HG03060 (cell line): ENCODE measurements around the gene MCM3.

Experiments
- ATAC-seq: cut with Tn5 transposase; IDR thresholded peaks from one replicate; pipeline ENCODE4 v1.9.1; 2021; ENCODE audit warnings: low read depth, moderate number of reproducible peaks; ENCODE audit not compliant: unreplicated experiment

The MCM3 gene

GRCh38 chr6:52304983-52305390 lies 20.4 kb upstream of the MCM3 start:
- ATAC-seq = peak; percentile 41

DNA sequence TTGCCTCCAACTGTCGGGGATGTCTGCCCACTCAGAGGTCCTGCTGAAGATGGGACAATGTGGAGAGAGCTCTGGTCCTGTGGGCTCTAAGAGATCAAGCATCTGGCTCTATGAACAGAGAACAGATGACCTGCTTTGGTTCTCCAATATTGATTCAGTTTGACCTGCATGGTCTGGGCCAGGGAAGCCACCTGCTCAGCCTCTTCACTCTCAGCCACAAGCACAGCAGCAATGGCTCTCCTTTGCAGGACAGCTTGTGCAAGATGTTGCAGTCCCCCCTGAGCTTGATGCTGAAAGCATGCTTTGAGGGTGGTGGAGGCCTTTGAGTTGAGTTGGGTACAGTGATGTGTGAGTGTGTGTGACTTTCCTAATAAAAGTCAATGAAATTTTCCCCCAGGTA lies 18.6 kb upstream of the MCM3 start:
- no peak for ATAC-seq

GRCh38 chr6:52301326-52301725 lies 16.8 kb upstream of the MCM3 start:
- ATAC-seq = no peak

DNA sequence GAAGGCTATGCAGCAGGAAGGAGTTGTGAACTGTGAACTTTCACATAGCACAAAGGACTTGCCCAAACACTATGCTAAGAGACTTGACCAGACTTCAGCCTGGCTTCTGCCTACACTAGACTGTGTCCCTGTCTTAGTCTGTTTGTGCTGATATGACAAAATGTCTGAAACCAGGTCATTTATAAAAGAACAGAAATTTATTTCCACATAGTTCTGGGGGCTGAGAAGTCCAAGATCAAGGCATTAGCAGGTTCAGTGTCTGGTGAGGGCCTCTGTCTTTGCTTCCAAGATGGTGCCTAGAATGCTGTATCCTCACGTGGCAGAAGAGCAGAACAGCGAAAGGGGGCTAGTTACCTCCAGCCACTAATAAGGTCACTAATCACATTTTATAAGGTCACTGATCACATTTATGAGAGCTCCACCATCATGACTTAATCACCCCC lies 16.0 kb upstream of the MCM3 start:
- no peak for ATAC-seq

DNA sequence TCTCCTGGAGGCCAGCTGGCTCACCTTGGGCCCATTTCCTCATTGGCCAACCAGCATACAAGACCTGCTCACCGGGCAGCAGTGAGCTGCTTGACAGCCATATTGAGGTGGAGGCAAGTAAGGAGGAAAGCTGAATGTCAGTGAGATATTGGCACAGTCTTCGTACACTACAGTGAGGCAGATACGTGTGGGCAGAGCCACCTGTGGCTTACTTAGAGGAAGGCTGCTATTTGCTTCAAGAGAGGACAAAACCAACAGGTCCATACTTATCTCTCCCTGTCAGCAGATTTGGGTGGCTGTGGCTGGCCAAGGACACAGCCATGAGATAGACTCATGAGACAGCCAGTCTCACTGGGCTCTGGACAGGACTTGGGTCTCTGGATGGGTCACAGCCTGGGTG lies 15.1 kb upstream of the MCM3 start:
- ATAC-seq = no peak

DNA sequence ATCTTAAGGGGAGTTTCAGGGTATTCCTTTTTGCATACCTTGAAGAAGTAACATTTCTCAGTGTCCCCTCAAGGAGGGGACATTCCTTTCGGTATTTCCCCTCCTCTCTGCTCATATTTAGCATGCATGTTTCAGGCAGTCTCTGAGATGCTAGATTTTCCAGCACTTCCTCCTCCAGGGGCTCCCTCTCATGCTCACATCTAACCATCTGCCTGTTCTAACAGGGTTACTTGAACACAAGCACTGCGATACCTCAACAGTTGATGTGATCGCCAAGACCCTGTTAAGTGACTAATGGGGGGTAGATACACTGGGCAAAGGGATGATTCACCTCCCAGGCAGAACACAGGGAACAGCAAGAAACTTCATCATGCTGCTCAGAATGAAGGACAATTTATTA lies 12.9 kb upstream of the MCM3 start:
- ATAC-seq = no peak

DNA sequence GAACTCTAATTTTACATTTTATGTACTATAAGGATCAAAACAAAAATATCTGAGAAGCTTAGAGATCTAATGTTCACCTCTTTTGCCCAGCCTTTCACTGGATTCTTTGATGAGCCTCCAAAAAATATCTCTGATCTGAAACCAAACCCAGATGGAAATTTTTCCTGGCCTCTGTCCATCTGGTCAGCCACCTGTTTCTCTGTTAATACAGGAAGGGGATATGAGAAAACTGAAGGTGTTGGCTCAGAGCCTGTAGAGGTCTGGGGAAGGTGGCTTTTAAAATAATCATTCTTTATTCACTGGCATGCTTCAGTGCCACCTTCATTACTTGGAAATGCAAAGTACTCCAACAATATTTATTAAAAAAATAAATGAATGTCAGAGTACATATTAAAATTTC lies 8.5 kb upstream of the MCM3 start:
- ATAC-seq = no peak

DNA sequence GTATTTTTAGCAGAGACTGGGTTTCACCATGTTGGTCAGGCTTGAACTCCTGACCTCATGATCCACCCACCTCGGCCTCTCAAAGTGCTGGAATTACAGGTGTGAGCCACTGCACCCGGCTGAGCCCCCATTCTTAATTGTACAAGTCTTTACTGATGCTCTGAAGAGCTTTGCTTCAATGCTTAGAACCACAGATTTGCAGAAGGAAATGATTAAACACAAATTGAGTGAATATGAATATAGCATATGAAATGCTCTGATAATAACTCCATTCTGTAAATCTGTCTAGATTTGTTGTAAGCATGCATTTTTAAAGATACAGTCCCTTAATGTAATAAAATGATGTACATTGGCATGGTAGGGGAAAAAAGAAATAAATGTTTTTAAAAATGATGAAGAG lies 4.3 kb upstream of the MCM3 start:
- no peak for ATAC-seq

- no peak for ATAC-seq
Measured at GRCh38 chr6:52288216-52288615, 3.7 kb upstream of the MCM3 start.

DNA sequence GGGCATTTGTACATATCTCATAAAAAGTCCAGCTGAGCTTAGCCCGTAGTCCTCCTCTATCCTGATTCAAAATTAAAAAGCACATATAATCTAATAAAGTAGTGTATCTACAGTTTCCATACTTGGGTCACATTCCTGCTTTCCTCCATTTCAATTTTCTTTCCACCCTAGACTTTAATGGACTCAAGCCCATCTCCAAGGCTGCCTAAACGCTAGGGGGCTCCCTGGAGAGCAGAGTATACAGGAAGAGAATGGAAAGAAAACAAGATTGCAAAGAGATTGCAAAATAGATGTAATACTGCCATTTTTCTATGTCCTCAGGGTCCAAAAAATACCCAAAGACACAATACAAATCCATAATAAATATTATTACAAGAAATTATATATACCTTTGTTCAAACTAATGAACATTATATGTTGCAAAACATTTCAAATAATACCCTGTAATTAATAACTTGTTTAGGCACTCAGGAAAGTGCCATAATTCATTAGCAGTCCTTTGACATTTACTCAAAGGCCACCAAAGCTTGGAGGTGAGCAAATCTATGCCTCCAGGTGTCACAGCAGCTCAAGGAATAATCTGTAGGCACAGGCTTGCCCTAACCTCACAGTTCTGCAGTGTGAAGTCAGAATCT lies 2.4 kb upstream of the MCM3 start:
- ATAC-seq = no peak

GRCh38 chr6:52285177-52286068 lies 881 bp upstream of the MCM3 start:
- no peak for ATAC-seq

- no peak for ATAC-seq
Measured at GRCh38 chr6:52284131-52284459, 447 bp downstream of the MCM3 start.

DNA sequence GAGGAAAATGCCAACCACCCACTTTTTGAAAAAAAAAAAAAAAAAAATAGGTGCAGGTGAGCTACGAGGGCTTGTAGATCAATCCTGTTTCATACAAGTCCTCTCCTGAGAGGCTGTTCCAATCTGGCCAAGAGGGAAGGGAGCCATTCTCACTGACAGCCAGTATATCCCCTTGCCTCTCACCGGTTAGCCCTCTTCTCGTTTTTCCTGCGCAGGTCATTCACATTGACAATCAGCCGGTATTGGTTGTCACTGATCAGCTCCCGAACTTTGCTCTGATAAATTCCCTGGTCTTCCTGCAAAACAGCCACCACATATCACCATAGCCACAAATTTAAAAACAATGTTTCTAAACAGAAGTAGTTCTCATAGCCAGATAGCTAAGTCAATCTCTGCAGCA lies 1.4 kb downstream of the MCM3 start:
- no peak for ATAC-seq

- ATAC-seq = no peak
Measured at GRCh38 chr6:52276130-52276529, 8.4 kb downstream of the MCM3 start.

GRCh38 chr6:52271852-52272460 lies 12.6 kb downstream of the MCM3 start:
- no peak for ATAC-seq

GRCh38 chr6:52263709-52264540 lies 20.6 kb downstream of the MCM3 start:
- no peak for ATAC-seq

- no peak for ATAC-seq
Measured at GRCh38 chr6:52262620-52263344, 21.8 kb downstream of the MCM3 start.

DNA sequence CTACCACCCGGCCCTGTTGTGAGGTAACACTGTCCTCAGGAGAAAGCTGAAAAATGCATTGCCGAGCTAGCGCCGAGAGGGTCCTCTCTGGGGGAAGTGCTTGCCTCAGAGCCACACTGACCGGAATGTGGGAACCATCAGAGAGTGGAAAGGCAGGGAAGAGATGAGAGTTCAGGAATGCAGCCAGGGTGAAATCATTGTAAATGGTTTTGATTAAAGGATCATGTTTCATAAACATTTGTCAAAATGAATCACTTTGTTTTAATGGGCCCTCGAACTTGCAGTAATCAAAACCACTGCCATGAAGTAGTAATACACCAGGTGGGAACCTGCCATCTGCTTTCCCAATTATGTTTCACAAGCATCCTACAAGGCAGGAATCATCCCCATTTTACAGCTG lies 23.3 kb downstream of the MCM3 start:
- no peak for ATAC-seq

DNA sequence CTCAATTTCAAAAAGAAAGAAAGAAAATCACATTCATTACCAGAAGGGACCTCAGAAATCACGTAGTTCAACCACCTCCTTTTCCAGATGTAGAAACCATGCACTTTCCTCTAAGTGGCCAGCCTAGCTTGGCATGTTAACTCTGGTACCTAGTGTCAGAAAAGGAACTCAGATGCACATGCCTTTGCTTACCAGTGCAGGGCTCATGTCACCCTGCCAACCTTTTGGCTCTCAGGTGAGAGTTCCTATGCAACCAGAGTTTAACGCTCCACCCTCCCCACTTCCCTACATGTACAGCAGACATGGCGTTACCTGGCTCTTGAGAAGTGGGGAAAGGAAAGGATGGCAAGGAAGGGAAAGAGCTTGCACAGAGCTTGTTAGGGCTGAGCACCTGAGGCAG lies 23.9 kb downstream of the MCM3 start:
- no peak for ATAC-seq

DNA sequence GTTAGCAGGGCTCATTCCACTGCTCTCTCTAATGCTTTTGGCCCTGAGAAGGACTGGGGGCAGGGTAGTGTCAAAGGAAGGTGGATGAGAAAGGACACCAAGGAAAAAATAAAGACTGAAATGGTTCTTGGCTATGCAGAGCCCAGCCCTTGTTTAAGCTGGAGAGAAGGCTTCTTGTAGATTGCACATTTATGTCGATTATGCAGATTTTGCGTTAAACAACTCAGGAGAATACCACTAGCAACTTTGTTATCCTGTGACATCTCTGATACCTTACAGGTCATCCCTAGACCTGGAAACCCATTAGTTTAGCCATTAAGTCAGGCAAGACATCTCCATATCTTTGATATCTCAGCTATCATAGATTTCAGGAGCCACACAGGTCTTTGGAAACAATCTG lies 29.1 kb downstream of the MCM3 start:
- ATAC-seq = no peak
